HUDEP-2 (cell line): ENCODE measurements around the gene DOCK4.

Experiments used
- DNase-seq, 76 experiments: peaks; one replicate each; lab custom pipeline; 2025; ENCODE audit not compliant: unreplicated experiment in 76 of 76; lab: John Stamatoyannopoulos, UW

Gene DOCK4

DNA sequence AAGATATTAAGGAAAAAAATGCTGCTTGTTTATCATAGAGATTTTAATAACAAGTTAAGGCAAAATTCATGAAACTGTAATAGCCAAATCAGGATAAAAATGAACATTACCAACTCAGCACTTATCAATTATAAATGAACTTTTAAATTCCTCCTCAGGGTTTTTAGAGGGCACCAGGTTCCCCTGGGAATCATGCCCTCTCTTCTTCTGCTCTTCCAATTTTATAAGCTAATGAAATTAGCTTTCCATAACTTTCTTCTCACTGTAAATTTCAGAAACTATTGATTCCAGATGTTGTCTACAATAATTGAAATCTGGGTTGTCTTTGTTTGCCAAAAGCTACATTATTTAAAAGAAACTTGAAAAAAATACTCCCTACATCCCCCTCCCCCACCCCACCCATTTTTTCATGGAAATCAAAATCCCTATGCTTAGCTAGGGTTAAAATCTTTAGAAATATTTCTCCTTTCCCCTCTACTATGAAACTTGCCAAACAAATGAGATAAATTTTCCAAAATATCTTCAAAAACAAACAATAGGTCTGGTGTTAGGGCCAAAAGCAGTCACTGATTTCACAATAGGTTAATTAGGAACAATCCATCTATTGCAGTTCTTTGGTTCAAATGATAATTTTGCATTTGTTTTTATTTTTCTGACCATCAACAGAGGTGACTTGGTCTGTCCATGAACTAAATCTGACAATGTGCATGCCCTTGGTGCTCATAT is 187.7 kb downstream of the DOCK4 start:
- no peak for DNase-seq

- no peak for DNase-seq
Observed at GRCh38 chr7:112015146-112015545, 191.1 kb downstream of the DOCK4 start.

GRCh38 chr7:112014347-112014746 is 191.9 kb downstream of the DOCK4 start:
- no peak for DNase-seq

GRCh38 chr7:112013274-112013673 is 192.9 kb downstream of the DOCK4 start:
- no peak for DNase-seq

DNA sequence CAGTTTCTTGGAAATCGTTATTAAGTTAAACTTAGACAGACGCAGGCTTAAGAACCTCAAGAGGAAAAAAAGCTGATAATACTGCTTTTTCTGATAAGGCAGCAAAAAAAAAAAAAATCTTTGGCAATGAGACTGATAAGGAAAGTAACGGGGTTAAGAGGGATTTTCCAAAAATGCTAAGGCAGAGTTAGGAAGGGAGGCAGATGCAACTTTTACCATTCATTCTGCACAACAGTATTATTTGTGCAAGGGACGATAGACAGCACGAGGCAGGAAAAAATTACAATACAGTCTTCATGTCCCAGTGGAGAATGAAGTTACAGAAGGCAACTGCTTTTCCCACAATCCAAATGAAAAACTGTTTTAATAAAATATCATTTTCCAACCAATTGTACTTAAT is 194.0 kb downstream of the DOCK4 start:
- DNase-seq = no peak

GRCh38 chr7:112010994-112011393 is 195.2 kb downstream of the DOCK4 start:
- DNase-seq = no peak

DNA sequence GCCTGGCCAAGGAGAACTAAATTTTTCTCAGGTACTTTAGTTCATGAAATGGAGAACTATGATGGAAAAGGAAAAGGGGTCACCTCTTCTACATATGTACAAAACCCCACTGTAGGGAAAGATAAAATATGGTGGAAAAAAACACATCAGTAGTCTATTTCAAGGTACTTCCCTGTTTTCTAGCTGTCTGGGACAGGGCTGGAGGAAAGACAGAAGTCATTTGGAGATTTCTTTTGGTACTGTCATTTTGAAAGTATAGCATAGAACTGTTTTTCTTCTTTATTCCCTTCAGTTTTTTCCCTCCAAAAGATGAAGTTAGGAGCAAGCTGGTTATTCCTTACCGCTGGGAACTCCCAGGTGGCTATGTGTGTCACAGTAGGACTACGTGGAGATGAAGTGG is 196.1 kb downstream of the DOCK4 start:
- DNase-seq = no peak

DNA sequence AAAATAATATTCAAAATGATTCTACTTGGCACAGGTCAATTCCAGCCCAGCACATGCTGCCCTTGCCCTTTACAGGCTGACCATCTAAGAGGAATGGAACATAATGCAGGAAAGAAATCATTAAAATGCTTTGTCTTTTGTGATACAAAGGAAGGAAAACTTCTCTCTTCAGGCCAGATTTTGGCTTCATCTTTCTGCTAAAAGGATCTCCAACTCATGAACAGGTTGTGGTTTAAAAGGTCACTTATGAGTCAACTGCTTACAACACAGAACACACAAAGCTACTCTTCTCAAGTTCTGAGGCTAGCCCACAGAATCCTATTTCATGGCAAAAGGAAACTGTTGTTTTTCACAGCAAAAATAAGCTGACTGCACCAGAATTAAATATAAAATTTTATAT is 197.1 kb downstream of the DOCK4 start:
- DNase-seq = no peak

DNA sequence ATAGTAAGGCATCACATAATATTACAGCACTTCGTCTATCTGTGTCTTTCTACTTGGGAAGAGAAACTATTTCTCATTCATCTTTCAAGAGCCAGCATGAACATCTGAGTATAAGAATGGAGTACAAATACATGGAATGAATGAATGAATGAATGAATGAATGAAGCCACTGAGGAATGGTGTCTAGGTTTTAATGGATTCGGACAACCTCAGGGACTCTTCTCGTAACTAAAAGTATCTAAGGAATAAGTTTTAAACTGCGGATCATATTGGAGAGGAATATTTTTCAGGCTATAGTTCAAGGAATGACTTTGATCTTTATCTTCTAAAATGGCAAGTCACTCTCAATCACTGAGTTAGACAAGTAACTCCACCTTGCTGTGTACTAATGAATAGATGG is 199.0 kb downstream of the DOCK4 start:
- DNase-seq = no peak

DNA sequence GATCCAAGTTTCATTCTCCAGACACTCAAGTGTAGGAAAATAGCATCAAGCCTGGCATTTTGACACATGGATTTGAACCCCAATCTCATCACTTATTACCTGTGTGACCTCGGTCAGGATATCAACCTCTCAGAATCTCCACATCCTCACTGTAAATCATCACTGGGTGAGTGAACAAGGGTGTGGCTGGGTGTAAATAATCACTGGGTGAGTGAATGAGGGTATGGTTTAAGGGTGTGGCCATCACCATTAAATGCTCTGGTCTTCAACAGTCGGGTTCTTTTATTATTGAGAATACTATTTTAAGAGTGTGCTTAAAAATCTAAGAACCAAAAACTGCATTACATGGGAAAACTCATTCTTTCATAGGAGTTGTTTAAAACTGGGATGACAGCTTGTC is 200.1 kb downstream of the DOCK4 start:
- no peak for DNase-seq

DNA sequence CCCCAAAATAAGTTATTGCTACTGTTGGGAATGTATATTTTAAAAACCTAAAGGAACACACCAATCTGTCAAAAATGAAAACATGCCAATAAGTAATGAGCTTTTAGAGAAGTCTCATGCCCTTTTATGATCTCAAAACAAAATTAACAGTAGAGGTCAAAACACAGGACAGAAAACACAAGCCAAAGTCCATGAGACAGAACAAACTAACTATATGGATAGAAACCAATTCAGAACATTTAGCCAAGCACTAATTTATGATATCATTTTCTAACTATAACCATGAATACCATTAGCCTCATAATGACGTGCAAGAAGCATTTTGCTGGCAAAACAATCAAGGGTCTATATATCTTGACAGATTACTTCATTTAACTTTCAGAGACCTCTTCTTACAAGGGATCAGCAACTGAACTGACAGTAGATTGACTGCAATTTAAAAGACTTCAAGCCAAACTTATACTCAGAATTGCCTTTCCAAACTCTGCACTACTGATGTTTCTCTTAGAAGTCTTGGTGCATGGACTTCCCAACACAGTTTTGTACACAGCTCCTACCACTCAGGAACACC is 200.9 kb downstream of the DOCK4 start:
- DNase-seq = no peak

- no peak for DNase-seq
Observed at GRCh38 chr7:112001091-112001826, 204.9 kb downstream of the DOCK4 start.

DNA sequence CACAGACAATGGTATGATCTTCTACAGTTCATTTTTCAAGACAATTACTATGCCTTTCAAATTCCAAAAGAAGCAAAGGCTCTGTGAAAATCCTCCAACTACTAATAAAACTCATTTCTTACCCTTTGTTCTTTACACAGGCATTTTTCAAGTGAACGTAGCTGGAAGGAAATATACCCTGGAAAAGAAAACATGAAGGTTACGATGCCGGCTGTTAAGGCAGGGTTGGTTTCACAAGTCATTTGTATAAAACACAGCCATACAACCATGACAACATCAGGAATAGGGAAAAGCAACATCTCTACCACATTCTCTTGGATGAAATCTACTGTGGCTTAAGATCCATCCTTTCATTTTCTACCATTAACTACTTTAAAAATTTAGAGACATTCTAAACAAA is 207.9 kb downstream of the DOCK4 start:
- no peak for DNase-seq

GRCh38 chr7:111997546-111997945 is 208.7 kb downstream of the DOCK4 start:
- no peak for DNase-seq

DNA sequence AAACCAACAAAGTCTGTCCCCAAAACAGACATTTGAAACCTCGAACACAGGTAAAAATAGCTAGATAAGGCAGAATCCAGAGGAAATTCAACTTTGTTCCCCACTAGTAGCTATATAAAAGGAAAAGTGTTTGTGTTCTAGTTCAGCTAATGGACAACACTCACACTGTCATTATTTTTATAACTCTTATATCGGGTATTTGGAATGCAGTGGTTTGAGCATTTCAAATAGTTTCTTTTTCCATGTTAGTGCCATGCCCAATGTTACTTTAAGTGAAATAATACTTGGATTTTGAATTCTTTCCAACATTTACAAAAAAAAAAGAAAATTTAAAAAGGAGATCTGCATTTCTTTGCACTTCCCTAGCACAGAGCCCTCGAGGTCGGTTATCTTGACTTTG is 213.6 kb downstream of the DOCK4 start:
- DNase-seq = no peak

- DNase-seq = no peak
Observed at GRCh38 chr7:111990643-111991042, 215.6 kb downstream of the DOCK4 start.

- DNase-seq = no peak
Observed at GRCh38 chr7:111987886-111988285, 218.3 kb downstream of the DOCK4 start.

DNA sequence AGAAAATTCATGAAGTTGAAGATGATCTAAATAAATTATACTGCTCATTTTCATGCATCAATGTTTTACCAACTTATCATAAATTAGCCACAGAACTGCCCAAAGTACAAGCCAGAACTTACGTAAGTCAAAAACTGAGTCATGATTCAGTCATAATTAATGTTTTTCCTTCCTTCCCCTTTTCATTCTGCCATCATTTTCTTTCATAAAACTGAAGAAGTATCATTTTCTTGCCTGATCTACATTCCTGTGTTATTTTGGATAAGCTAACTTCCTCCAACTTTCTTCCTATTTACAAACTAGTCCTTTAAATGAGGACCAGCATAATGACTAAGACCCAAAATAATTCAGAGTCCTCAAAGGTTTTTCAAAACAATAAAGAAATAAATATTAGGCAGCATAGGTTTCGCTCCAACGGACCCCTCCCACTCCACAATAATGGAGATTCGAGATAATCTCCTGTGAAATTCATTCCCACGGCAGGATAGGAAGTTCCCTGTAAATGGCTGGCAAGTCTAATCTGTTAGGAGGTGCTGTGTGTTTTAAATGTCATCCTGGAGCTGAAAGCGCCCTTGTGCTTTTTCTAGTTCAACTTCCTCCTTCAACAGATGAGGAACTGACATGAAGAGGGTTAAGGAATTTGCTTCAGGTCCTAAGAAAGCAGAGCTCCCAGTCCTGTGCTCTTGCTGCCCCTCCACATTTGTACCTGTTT is 218.9 kb downstream of the DOCK4 start:
- DNase-seq = no peak

DNA sequence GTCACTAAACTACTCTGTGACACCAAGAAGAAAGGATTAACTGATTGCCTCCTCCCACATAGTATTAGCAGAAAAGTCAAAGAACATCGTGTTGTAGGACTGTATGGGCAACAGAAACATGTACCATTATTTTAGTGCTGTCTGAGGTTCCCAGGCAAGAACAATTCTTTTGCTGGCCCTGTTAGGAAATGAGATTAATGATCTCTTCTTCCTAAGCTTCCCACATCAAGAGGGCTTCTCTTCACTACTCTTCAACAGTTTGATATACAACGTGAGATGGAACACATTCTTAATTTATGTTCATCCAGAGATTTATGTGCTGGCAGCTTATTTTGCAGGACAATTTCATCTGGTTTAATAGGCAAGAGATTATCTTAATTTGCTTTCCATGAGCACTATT is 219.6 kb downstream of the DOCK4 start:
- DNase-seq = no peak

DNA sequence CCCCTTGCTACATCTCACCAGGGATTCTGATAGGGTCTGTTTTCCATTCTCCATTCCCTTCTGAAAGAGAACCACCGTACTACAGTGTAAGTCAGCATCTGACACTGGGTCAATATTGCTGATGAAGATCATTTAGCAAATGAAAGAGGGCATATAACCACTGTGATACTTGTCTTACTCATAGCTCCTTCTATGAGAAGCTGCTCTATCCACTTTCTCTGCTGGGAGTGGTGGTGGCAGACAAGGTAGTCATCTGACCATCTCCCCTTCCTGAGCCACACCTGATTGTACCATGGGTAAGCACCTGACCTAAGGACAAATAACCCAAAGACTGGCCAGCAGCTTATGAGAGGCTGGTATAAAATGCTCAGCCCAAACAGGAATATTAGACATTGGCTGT is 220.4 kb downstream of the DOCK4 start:
- no peak for DNase-seq

GRCh38 chr7:111982804-111983203 is 223.4 kb downstream of the DOCK4 start:
- no peak for DNase-seq
